ENCODE results near the gene L3MBTL4. TPM values are rescaled to one million over a fixed set of nuclear protein-coding genes. Genes with fewer than 3 reads are reported as not detected.
A peak's percentile ranks its signal among the peaks of the same experiment; 100 is the strongest.

Gene L3MBTL4
- total RNA-seq, 2 donors from 2014 or later: 0.27 to 5.3 TPM

- TF ChIP-seq, protein P1, sequence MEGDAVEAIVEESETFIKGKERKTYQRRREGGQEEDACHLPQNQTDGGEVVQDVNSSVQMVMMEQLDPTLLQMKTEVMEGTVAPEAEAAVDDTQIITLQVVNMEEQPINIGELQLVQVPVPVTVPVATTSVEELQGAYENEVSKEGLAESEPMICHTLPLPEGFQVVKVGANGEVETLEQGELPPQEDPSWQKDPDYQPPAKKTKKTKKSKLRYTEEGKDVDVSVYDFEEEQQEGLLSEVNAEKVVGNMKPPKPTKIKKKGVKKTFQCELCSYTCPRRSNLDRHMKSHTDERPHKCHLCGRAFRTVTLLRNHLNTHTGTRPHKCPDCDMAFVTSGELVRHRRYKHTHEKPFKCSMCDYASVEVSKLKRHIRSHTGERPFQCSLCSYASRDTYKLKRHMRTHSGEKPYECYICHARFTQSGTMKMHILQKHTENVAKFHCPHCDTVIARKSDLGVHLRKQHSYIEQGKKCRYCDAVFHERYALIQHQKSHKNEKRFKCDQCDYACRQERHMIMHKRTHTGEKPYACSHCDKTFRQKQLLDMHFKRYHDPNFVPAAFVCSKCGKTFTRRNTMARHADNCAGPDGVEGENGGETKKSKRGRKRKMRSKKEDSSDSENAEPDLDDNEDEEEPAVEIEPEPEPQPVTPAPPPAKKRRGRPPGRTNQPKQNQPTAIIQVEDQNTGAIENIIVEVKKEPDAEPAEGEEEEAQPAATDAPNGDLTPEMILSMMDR (IDR thresholded peaks at IDR 0.05): no peak
- ATAC-seq (ENCODE audit: insufficient number of reproducible peaks, low FRiP score, low read depth) (no peak), DNase-seq (ENCODE audit: low spot score) (no peak)
- no peak overlapping the region for H3K4me3 ChIP-seq
- no peak overlapping the region for H3K27ac ChIP-seq
- H3K27me3 ChIP-seq (replicated peaks; ENCODE audit: insufficient read depth): no peaks in the 10 kb centered on the region
- H3K4me1 ChIP-seq (ENCODE audit: control insufficient read depth in 1 of 2, low read depth in 2 of 2): no peaks in the 10 kb centered on the region
- no peaks in the 10 kb centered on the region for H3K9me3 ChIP-seq
- no peaks in the 10 kb centered on the region for H3K36me3 ChIP-seq
Observed at GRCh38 chr18:6428851-6429395, 14.2 kb upstream of the L3MBTL4 start.

DNA sequence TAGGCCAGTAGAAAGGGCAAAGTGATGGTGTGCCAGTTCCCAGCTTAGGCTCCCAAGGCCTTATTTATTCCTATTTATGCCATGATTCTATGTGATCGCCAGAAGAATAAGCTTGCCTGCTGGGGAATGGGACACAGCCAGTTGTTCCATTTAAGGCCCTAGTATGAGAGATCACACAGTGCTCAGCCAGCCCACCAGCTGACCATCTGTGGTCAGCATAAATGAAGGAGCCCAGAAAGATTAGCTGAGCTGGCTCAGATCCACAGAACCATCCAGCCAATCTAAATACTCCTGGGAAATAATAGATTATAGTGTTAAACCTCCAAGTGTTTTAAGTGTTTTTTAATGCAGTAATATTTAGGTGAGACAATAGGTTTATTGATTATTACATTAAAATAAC is 12.6 kb upstream of the L3MBTL4 start:
- no peaks in the 10 kb centered on the region for H3K4me1 ChIP-seq (ENCODE audit: control insufficient read depth in 1 of 2, low read depth in 2 of 2)
- TF ChIP-seq, protein P1 (IDR thresholded peaks at IDR 0.05): no peak
- no peaks in the 10 kb centered on the region for H3K36me3 ChIP-seq
- no peaks in the 10 kb centered on the region for H3K9me3 ChIP-seq
- no peak overlapping the region for H3K27ac ChIP-seq
- H3K27me3 ChIP-seq (replicated peaks; ENCODE audit: insufficient read depth): no peaks in the 10 kb centered on the region
- no peak overlapping the region for H3K4me3 ChIP-seq
- ATAC-seq (ENCODE audit: insufficient number of reproducible peaks, low FRiP score, low read depth) (no peak), DNase-seq (ENCODE audit: low spot score) (no peak)

GRCh38 chr18:6423289-6423688 is 8.6 kb upstream of the L3MBTL4 start:
- no peak overlapping the region for H3K27ac ChIP-seq
- TF ChIP-seq, protein P1 (IDR thresholded peaks at IDR 0.05): no peak
- H3K9me3 ChIP-seq: no peaks in the 10 kb centered on the region
- DNase-seq (ENCODE audit: low spot score): no peak
- H3K4me3 ChIP-seq: no peak overlapping the region
- H3K27me3 ChIP-seq (replicated peaks; ENCODE audit: insufficient read depth): no peaks in the 10 kb centered on the region
- ATAC-seq (ENCODE audit: insufficient number of reproducible peaks, low FRiP score, low read depth): no peak
- no peaks in the 10 kb centered on the region for H3K4me1 ChIP-seq (ENCODE audit: control insufficient read depth in 1 of 2, low read depth in 2 of 2)
- no peaks in the 10 kb centered on the region for H3K36me3 ChIP-seq

DNA sequence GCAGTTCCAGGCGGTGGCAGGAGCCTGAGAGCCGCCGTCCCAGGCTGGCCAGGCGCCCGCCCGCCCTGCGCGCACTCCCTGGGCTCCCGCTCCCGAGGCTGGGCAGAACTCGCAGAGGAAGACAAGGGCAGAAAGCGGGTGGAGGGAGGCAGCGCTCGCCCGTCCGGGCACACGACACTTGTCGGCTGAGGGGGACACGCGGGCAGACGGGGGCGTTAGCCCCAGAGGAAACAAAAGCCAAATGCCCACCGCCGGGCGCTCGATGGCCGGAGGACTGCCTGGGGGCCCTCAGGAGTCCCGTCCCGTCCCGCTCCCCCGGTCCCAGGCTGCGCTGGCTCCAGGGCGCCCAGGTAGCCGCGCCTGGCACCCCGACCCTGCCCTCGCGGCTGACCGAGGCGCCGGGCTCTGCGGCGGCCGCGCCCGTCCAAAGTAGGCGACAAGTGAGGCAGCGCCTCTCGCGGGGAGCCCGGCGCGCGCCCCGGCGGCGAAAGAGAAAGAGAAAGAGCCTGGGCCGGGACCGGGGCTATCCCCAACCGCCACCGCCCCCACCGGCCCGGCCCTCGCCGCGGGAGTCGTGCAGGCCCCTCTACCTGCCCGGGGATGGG is 491 bp downstream of the L3MBTL4 start:
- H3K9me3 ChIP-seq: no peaks in the 10 kb centered on the region
- peaks cover 0 to 6% of the 10 kb centered on the region in 2 donors for H3K4me1 ChIP-seq (ENCODE audit: control insufficient read depth in 1 of 2, low read depth in 2 of 2)
- H3K27ac ChIP-seq: peak overlapping the region in 1 of 2 donors; percentile 11
- ATAC-seq (ENCODE audit: insufficient number of reproducible peaks, low FRiP score, low read depth) (no peak), DNase-seq (ENCODE audit: low spot score) (no peak)
- no peaks in the 10 kb centered on the region for H3K36me3 ChIP-seq
- peak overlapping the region; percentile 75 for H3K4me3 ChIP-seq
- no peaks in the 10 kb centered on the region for H3K27me3 ChIP-seq (replicated peaks; ENCODE audit: insufficient read depth)
- TF ChIP-seq, protein P1 (IDR thresholded peaks at IDR 0.05): no peak

- H3K27me3 ChIP-seq (replicated peaks; ENCODE audit: insufficient read depth): no peaks in the 10 kb centered on the region
- TF ChIP-seq, protein P1 (IDR thresholded peaks at IDR 0.05): no peak
- H3K36me3 ChIP-seq: no peaks in the 10 kb centered on the region
- no peaks in the 10 kb centered on the region for H3K9me3 ChIP-seq
- H3K4me1 ChIP-seq (ENCODE audit: control insufficient read depth in 1 of 2, low read depth in 2 of 2): peaks cover 0 to 6% of the 10 kb centered on the region in 2 donors
- DNase-seq (ENCODE audit: low spot score) (no peak), ATAC-seq (ENCODE audit: insufficient number of reproducible peaks, low FRiP score, low read depth) (no peak)
- peak overlapping the region; percentile 75 for H3K4me3 ChIP-seq
- peak overlapping the region in 1 of 2 donors; percentile 11 for H3K27ac ChIP-seq
Observed at GRCh38 chr18:6413579-6414117, 1.1 kb downstream of the L3MBTL4 start.
